OCI-LY7 (cell line): ENCODE data around the gene ZNF518B.

Experiments used
- EZH2phosphoT487 ChIP-seq: fragments of 200-600 bp; sonication (generic); IDR thresholded peaks from 2 replicates; pipeline ENCODE4 v1.6.1; 2018; ENCODE audit warnings: low read depth, borderline replicate concordance, mild to moderate bottlenecking, mixed run types, antibody characterized with exemption, low read length, moderate library complexity, mixed read lengths
- TF ChIP-seq, protein P1 (sequence below): fragments of 200-600 bp; sonication (generic); conservative IDR thresholded peaks from 2 replicates; pipeline ENCODE4 v1.5.1; 2014; ENCODE audit warnings: mild to moderate bottlenecking, antibody characterized with exemption, low read length, moderate library complexity, mixed read lengths

DNA sequence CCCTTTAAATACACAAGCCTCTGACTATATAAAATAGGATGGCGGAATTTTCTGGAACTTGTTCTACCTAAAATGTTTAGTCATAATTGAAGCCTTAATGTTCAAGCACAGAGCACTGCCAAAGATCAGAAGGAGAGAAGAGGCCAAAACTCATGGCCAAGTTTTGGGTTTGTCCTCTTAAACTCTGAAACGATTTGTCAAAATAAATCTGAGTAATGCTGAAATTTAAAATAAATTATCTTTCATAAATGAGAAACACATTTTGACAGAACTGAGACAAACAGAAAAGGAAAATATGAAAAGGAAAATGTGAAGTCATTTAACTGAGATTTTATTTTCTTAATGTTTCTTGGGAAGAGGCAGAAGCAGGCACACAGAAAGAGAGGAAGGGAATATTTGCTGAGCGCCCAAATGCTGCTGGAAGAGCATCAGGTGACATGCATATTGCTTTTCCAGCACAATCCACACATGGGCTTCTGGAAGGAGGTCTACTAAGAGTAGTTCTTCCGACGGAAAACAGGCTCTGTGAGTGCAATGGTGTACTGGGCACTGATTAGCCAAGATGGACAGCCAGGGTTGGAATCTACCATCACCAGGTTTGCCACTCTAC lies 47.4 kb upstream of the ZNF518B start:
- TF ChIP-seq, protein P1, sequence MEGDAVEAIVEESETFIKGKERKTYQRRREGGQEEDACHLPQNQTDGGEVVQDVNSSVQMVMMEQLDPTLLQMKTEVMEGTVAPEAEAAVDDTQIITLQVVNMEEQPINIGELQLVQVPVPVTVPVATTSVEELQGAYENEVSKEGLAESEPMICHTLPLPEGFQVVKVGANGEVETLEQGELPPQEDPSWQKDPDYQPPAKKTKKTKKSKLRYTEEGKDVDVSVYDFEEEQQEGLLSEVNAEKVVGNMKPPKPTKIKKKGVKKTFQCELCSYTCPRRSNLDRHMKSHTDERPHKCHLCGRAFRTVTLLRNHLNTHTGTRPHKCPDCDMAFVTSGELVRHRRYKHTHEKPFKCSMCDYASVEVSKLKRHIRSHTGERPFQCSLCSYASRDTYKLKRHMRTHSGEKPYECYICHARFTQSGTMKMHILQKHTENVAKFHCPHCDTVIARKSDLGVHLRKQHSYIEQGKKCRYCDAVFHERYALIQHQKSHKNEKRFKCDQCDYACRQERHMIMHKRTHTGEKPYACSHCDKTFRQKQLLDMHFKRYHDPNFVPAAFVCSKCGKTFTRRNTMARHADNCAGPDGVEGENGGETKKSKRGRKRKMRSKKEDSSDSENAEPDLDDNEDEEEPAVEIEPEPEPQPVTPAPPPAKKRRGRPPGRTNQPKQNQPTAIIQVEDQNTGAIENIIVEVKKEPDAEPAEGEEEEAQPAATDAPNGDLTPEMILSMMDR = no peak
- TF ChIP-seq EZH2phosphoT487 = no peak
